Upper lobe of left lung (tissue), 4 donors: ENCODE measurements around the gene SLC66A3.

Source experiments
- CTCF ChIP-seq, 6 experiments: fragments of 450-650 bp in 4 of 6; fragments of 200-600 bp in 2 of 6; sonication (generic) in 2 of 6; IDR thresholded peaks; one replicate each; pipeline ENCODE4 v1.5.1; 2016 to 2019; ENCODE audit warnings: antibody characterized with exemption in 6 of 6
- POLR2A ChIP-seq, 4 donors: fragments of 450-650 bp; IDR thresholded peaks; one replicate each; pipeline ENCODE4 v1.5.1; 2016 to 2017; ENCODE audit warnings: antibody characterized with exemption in 4 of 4, mild to moderate bottlenecking in 2 of 4

GRCh38 chr2:11187083-11187619 is 31.9 kb downstream of the SLC66A3 start:
- TF ChIP-seq CTCF (IDR thresholded peaks at IDR 0.05): no peak
- no peak for TF ChIP-seq POLR2A (IDR thresholded peaks at IDR 0.05)
